K562 (cell line): ENCODE data around the gene NLRP7.

ENCODE experiments used
- PTRF ChIP-seq: fragments of 450-650 bp; IDR thresholded peaks from 2 replicates; pipeline ENCODE4 v1.6.1; 2016; ENCODE audit warnings: mild to moderate bottlenecking, missing genetic modification characterization, missing compliant biosample characterization
- RFX5 ChIP-seq: IDR thresholded peaks from 2 replicates; pipeline ENCODE4 v1.6.1; 2011; ENCODE audit warnings: low read depth, mild to moderate bottlenecking, improper control_type of control experiment, low read length
- SMAD1 ChIP-seq: fragments of 150-350 bp; IDR thresholded peaks from 2 replicates; pipeline ENCODE4 v1.6.1; 2014; ENCODE audit warnings: low read length, low read depth; ENCODE audit not compliant: partially characterized antibody
- SMAD4 ChIP-seq: fragments of 250-450 bp; sonication (Bioruptor Pico); conservative IDR thresholded peaks from 2 replicates; pipeline ENCODE4 v1.8.0; 2021; ENCODE audit warnings: inconsistent platforms, mild to moderate bottlenecking, moderate library complexity
- SP1 ChIP-seq: sonication (generic); formaldehyde crosslinking; IDR thresholded peaks from 2 replicates; pipeline ENCODE4 v1.8.1; 2022; ENCODE audit warnings: mild to moderate bottlenecking, missing genetic modification reagents
- ZNF124 ChIP-seq: sonication (generic); formaldehyde crosslinking; IDR thresholded peaks from 2 replicates; pipeline ENCODE4 v1.8.1; 2022; ENCODE audit warnings: missing genetic modification reagents
- ZNF561 ChIP-seq: fragments of 450-650 bp; formaldehyde crosslinking; conservative IDR thresholded peaks from 2 replicates; pipeline ENCODE4 v1.4.0; 2020; ENCODE audit warnings: mild to moderate bottlenecking, moderate library complexity
- TF ChIP-seq, protein P1 (sequence below), 3 experiments: IDR thresholded peaks in 2 of 3; conservative IDR thresholded peaks in 1 of 3; 2 replicates each; pipeline ENCODE4 v1.5.1; 2011 to 2012; ENCODE audit warnings: low read length in 3 of 3, mild to moderate bottlenecking in 3 of 3, control low read depth in 2 of 3, improper control_type of control experiment in 1 of 3, inconsistent platforms in 1 of 3, low read depth in 1 of 3, mixed read lengths in 1 of 3, moderate library complexity in 1 of 3; ENCODE audit not compliant: insufficient read depth in 2 of 3

DNA sequence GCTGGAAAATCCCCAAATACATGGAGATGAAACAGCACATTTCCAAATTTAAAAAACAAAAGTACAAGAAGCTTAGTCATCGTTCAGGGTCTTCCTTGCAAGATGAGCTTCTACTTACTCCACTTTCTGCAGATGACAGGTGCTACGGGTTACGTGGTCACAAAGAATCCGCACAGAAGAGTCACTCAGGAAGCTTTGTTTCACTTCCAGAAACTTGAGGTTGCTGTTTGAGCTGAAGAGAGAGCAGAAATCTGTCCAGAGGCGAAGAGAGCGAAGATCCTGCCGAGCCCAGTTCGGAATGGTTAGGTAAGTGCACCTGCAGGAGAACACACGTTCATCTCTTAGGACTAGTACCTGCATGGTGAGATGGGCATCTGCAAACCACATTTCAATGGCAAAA, 9.4 kb downstream of the NLRP7 start:
- TF ChIP-seq SMAD1 = no peak
- no peak for TF ChIP-seq RFX5
- no peak for TF ChIP-seq ZNF561
- TF ChIP-seq, protein P1, sequence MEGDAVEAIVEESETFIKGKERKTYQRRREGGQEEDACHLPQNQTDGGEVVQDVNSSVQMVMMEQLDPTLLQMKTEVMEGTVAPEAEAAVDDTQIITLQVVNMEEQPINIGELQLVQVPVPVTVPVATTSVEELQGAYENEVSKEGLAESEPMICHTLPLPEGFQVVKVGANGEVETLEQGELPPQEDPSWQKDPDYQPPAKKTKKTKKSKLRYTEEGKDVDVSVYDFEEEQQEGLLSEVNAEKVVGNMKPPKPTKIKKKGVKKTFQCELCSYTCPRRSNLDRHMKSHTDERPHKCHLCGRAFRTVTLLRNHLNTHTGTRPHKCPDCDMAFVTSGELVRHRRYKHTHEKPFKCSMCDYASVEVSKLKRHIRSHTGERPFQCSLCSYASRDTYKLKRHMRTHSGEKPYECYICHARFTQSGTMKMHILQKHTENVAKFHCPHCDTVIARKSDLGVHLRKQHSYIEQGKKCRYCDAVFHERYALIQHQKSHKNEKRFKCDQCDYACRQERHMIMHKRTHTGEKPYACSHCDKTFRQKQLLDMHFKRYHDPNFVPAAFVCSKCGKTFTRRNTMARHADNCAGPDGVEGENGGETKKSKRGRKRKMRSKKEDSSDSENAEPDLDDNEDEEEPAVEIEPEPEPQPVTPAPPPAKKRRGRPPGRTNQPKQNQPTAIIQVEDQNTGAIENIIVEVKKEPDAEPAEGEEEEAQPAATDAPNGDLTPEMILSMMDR (IDR thresholded peaks at IDR 0.05 in 2 of 3, conservative IDR thresholded peaks at IDR 0.05 in 1 of 3; ENCODE audit: insufficient read depth in 2 of 3, low read depth in 1 of 3, low read length in 3 of 3) = no peak
- no peak for TF ChIP-seq ZNF124 (CRISPR knock-in tag)
- no peak for TF ChIP-seq PTRF (tag)
- TF ChIP-seq SP1 = no peak
- TF ChIP-seq SMAD4 (CRISPR knock-in tag) = no peak
